GM10266 (cell line): Measurements from ENCODE around the gene CDX1.

Experiments used
- DNase-seq: peaks from one replicate; pipeline ENCODE4 v3.0.0; 2012; ENCODE audit errors: extremely low spot score
- CTCF ChIP-seq: IDR thresholded peaks from 2 replicates; pipeline ENCODE4 v1.5.1; 2012; ENCODE audit warnings: mild to moderate bottlenecking, low read depth; ENCODE audit not compliant: control insufficient read depth, insufficient read depth; ENCODE audit errors: missing control alignments

The CDX1 gene

GRCh38 chr5:150179019-150179620 is 12.5 kb downstream of the CDX1 start:
- DNase-seq, result no peak
- no peak for TF ChIP-seq CTCF

- DNase-seq, result no peak
- TF ChIP-seq CTCF, result no peak
Observed at GRCh38 chr5:150180241-150181026, 13.9 kb downstream of the CDX1 start.

GRCh38 chr5:150181027-150181426 is 14.4 kb downstream of the CDX1 start:
- no peak for TF ChIP-seq CTCF
- no peak for DNase-seq

- TF ChIP-seq CTCF, result no peak
Observed at GRCh38 chr5:150181766-150182545, 15.4 kb downstream of the CDX1 start.

GRCh38 chr5:150182774-150183173 is 16.2 kb downstream of the CDX1 start:
- no peak for TF ChIP-seq CTCF
- DNase-seq, result no peak

More at GRCh38 chr5:150181766-150182545, 15.4 kb downstream of the CDX1 start:
- no peak for DNase-seq

GRCh38 chr5:150183436-150183835 is 16.9 kb downstream of the CDX1 start:
- no peak for TF ChIP-seq CTCF
- no peak for DNase-seq
